ENCODE measurements around the gene SSH2.
"Not testable (repeated sequence)": the region's sequence is repeated elsewhere in the genome, so short reads cannot be mapped to it uniquely, and the experiment has no call there.

Gene SSH2

GRCh38 chr17:29918922-29919856 lies 10.8 kb downstream of the SSH2 start:
- Histone ChIP-seq H2AFZ (ENCODE audit: low read depth, low read length) (no peak overlapping the region), H3K9me3 (ENCODE audit: low read length) (no peaks in the 10 kb centered on the region), H3K4me1 (ENCODE audit: insufficient read depth, low read length) (peaks cover 13% of the 10 kb centered on the region), H3K27me3 (ENCODE audit: insufficient read depth, low read length) (no peaks in the 10 kb centered on the region), H3K36me3 (ENCODE audit: insufficient read depth, low read length) (no peaks in the 10 kb centered on the region), H3K4me3 (ENCODE audit: low read length) (no peak overlapping the region)

- Histone ChIP-seq H2AFZ (ENCODE audit: low read depth, low read length) (no peak overlapping the region), H3K27me3 (ENCODE audit: insufficient read depth, low read length) (no peaks in the 10 kb centered on the region), H3K9me3 (ENCODE audit: low read length) (no peaks in the 10 kb centered on the region), H3K4me1 (ENCODE audit: insufficient read depth, low read length) (peaks cover 13% of the 10 kb centered on the region), H3K4me3 (ENCODE audit: low read length) (no peak overlapping the region), H3K36me3 (ENCODE audit: insufficient read depth, low read length) (no peaks in the 10 kb centered on the region)
Measured at GRCh38 chr17:29918016-29918415, 12.0 kb downstream of the SSH2 start.

GRCh38 chr17:29914819-29915537 lies 15.1 kb downstream of the SSH2 start:
- H3K4me3 ChIP-seq (ENCODE audit: low read length), result no peak overlapping the region
- no peaks in the 10 kb centered on the region for H3K27me3 ChIP-seq (ENCODE audit: insufficient read depth, low read length)
- no peaks in the 10 kb centered on the region for H3K36me3 ChIP-seq (ENCODE audit: insufficient read depth, low read length)
- H2AFZ ChIP-seq (ENCODE audit: low read depth, low read length), result no peak overlapping the region
- peaks cover 13% of the 10 kb centered on the region for H3K4me1 ChIP-seq (ENCODE audit: insufficient read depth, low read length)
- no peaks in the 10 kb centered on the region for H3K9me3 ChIP-seq (ENCODE audit: low read length)

DNA sequence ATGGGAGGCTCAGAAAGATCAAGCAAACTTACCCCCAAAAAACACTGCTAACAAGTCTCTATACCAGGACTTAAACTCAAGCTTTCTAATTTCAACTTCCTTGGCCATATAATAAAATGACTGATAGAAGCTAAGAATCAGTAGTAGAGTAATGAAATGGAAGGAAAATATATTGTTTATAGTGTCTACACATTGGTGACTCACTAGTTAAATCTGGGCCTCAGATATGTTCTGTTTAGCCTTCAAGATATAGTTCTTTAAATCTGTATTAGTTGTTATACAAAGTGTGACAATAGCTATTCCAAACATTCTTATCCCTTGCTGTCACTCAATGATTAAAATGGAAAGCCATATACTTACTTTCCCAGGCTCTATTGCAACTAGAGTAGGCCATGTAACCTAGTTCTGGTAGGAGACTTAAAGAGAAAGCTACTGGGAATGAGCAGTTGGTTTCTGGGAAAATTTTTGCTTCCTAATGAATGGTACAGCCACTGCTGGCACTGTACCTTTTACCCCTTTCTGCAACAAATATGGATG lies 18.3 kb downstream of the SSH2 start:
- Histone ChIP-seq H3K27me3 (ENCODE audit: insufficient read depth, low read length) (no peaks in the 10 kb centered on the region), H3K4me1 (ENCODE audit: insufficient read depth, low read length) (peaks cover 13% of the 10 kb centered on the region), H3K36me3 (ENCODE audit: insufficient read depth, low read length) (no peaks in the 10 kb centered on the region), H2AFZ (ENCODE audit: low read depth, low read length) (no peak overlapping the region), H3K9me3 (ENCODE audit: low read length) (peaks cover 4% of the 10 kb centered on the region), H3K4me3 (ENCODE audit: low read length) (no peak overlapping the region)

GRCh38 chr17:29909236-29910003 lies 20.6 kb downstream of the SSH2 start:
- Histone ChIP-seq H3K9me3 (ENCODE audit: low read length) (peaks cover 13% of the 10 kb centered on the region), H3K4me3 (ENCODE audit: low read length) (no peak overlapping the region), H3K36me3 (ENCODE audit: insufficient read depth, low read length) (no peaks in the 10 kb centered on the region), H3K4me1 (ENCODE audit: insufficient read depth, low read length) (peaks cover 3% of the 10 kb centered on the region), H3K27me3 (ENCODE audit: insufficient read depth, low read length) (no peaks in the 10 kb centered on the region), H2AFZ (ENCODE audit: low read depth, low read length) (no peak overlapping the region)

GRCh38 chr17:29906969-29907368 lies 23.1 kb downstream of the SSH2 start:
- Histone ChIP-seq H3K36me3 (ENCODE audit: insufficient read depth, low read length) (no peaks in the 10 kb centered on the region), H3K27me3 (ENCODE audit: insufficient read depth, low read length) (no peaks in the 10 kb centered on the region), H3K4me3 (ENCODE audit: low read length) (no peak overlapping the region), H3K9me3 (ENCODE audit: low read length) (peaks cover 13% of the 10 kb centered on the region), H2AFZ (ENCODE audit: low read depth, low read length) (no peak overlapping the region), H3K4me1 (ENCODE audit: insufficient read depth, low read length) (no peaks in the 10 kb centered on the region)

GRCh38 chr17:29905879-29906167 lies 24.2 kb downstream of the SSH2 start:
- Histone ChIP-seq H3K9me3 (ENCODE audit: low read length) (peaks cover 13% of the 10 kb centered on the region), H3K4me1 (ENCODE audit: insufficient read depth, low read length) (no peaks in the 10 kb centered on the region), H3K4me3 (ENCODE audit: low read length) (no peak overlapping the region), H3K36me3 (ENCODE audit: insufficient read depth, low read length) (no peaks in the 10 kb centered on the region), H2AFZ (ENCODE audit: low read depth, low read length) (no peak overlapping the region), H3K27me3 (ENCODE audit: insufficient read depth, low read length) (no peaks in the 10 kb centered on the region)

- peaks cover 13% of the 10 kb centered on the region for H3K9me3 ChIP-seq (ENCODE audit: low read length)
- no peak overlapping the region for H3K4me3 ChIP-seq (ENCODE audit: low read length)
- no peaks in the 10 kb centered on the region for H3K36me3 ChIP-seq (ENCODE audit: insufficient read depth, low read length)
- H3K4me1 ChIP-seq (ENCODE audit: insufficient read depth, low read length), result no peaks in the 10 kb centered on the region
- no peak overlapping the region for H2AFZ ChIP-seq (ENCODE audit: low read depth, low read length)
- H3K27me3 ChIP-seq (ENCODE audit: insufficient read depth, low read length), result no peaks in the 10 kb centered on the region
Measured at GRCh38 chr17:29905086-29905878, 24.7 kb downstream of the SSH2 start.

GRCh38 chr17:29903471-29903870 lies 26.6 kb downstream of the SSH2 start:
- no peak overlapping the region for H3K4me3 ChIP-seq (ENCODE audit: low read length)
- H3K36me3 ChIP-seq (ENCODE audit: insufficient read depth, low read length), result no peaks in the 10 kb centered on the region

GRCh38 chr17:29897136-29897535 lies 32.9 kb downstream of the SSH2 start:
- H3K27me3 ChIP-seq (ENCODE audit: insufficient read depth, low read length); H3K4me3 ChIP-seq (ENCODE audit: low read length); H2AFZ ChIP-seq (ENCODE audit: low read depth, low read length); H3K4me1 ChIP-seq (ENCODE audit: insufficient read depth, low read length); H3K36me3 ChIP-seq (ENCODE audit: insufficient read depth, low read length); H3K9me3 ChIP-seq (ENCODE audit: low read length): not testable (repeated sequence)

More at GRCh38 chr17:29903471-29903870, 26.6 kb downstream of the SSH2 start:
- Histone ChIP-seq H3K27me3 (ENCODE audit: insufficient read depth, low read length) (no peaks in the 10 kb centered on the region), H3K4me1 (ENCODE audit: insufficient read depth, low read length) (no peaks in the 10 kb centered on the region), H3K9me3 (ENCODE audit: low read length) (peaks cover 13% of the 10 kb centered on the region), H2AFZ (ENCODE audit: low read depth, low read length) (no peak overlapping the region)

- no peaks in the 10 kb centered on the region for H3K27me3 ChIP-seq (ENCODE audit: insufficient read depth, low read length)
- no peaks in the 10 kb centered on the region for H3K4me1 ChIP-seq (ENCODE audit: insufficient read depth, low read length)
- no peaks in the 10 kb centered on the region for H3K9me3 ChIP-seq (ENCODE audit: low read length)
- no peaks in the 10 kb centered on the region for H3K36me3 ChIP-seq (ENCODE audit: insufficient read depth, low read length)
- H2AFZ ChIP-seq (ENCODE audit: low read depth, low read length), result no peak overlapping the region
- H3K4me3 ChIP-seq (ENCODE audit: low read length), result no peak overlapping the region
Measured at GRCh38 chr17:29892201-29892600, 37.8 kb downstream of the SSH2 start.

GRCh38 chr17:29891131-29891530 lies 38.9 kb downstream of the SSH2 start:
- Histone ChIP-seq H3K4me1 (ENCODE audit: insufficient read depth, low read length) (no peaks in the 10 kb centered on the region), H3K36me3 (ENCODE audit: insufficient read depth, low read length) (no peaks in the 10 kb centered on the region), H3K4me3 (ENCODE audit: low read length) (no peak overlapping the region), H3K27me3 (ENCODE audit: insufficient read depth, low read length) (no peaks in the 10 kb centered on the region), H3K9me3 (ENCODE audit: low read length) (no peaks in the 10 kb centered on the region), H2AFZ (ENCODE audit: low read depth, low read length) (no peak overlapping the region)
